ENCODE measurements around the gene DNAJC30. TPM values are rescaled to one million over a fixed set of nuclear protein-coding genes. Genes with fewer than 3 reads are reported as not detected.
A peak's percentile ranks its signal among the peaks of the same experiment; 100 is the strongest.

DNAJC30 gene
- total RNA-seq, 4 donors from 2014 or later, result 1.9 to 26.7 (median 6.8) TPM

GRCh38 chr7:73718438-73718881, 35.2 kb upstream of the DNAJC30 start:
- Histone ChIP-seq H3K9me3 (no peaks in the 10 kb centered on the region), H3K4me3 (peak overlapping the region; percentile 75 to 94 (median 90)), H3K4me1 (peaks cover 21 to 61% (median 47%) of the 10 kb centered on the region in 4 donors), H3K27ac (peak overlapping the region; percentile 68 to 76 (median 76)), H3K27me3 (peaks cover 9% of the 10 kb centered on the region), H3K36me3 (no peaks in the 10 kb centered on the region)
- intact Hi-C loops (cut with DNase I; ENCODE audit: low total_unique reads) (no loop called here), in situ Hi-C loops (cut with MboI; ENCODE audit: low pct_ligation_motif_present in 1 of 4, low pct_unique_long_range_greater_than_20kb in 1 of 4, low sequenced_read_pairs in 3 of 4) (loop anchor here in 1 of 4 donors (10.0 kb wide), 1 partner anchor 104 kb away; no protein-coding TSS in a partner anchor)
- 26% methylated on average over 8 of the region's 9 CpGs; no CpG with 5 or more reads in 1 of the 2 donors for WGBS, 2 donors (ENCODE audit: low coverage in 1 of 2)
- no peak for DNase-seq
- TF ChIP-seq CTCF (IDR thresholded peaks at IDR 0.05), result no peak
- no peak for TF ChIP-seq EP300 (IDR thresholded peaks at IDR 0.05; ENCODE audit: low read depth)
- TF ChIP-seq POLR2A (IDR thresholded peaks at IDR 0.05), result no peak
- TF ChIP-seq POLR2AphosphoS5 (IDR thresholded peaks at IDR 0.05), result no peak

GRCh38 chr7:73717991-73718405, 34.7 kb upstream of the DNAJC30 start:
- peak overlapping the region in 2 of 4 donors; percentile 88 to 92 for H3K4me3 ChIP-seq
- H3K27ac ChIP-seq, result peak overlapping the region in 3 of 4 donors; percentile 28 to 76 (median 36)
- TF ChIP-seq POLR2AphosphoS5 (IDR thresholded peaks at IDR 0.05) (no peak), CTCF (IDR thresholded peaks at IDR 0.05) (no peak), EP300 (IDR thresholded peaks at IDR 0.05; ENCODE audit: low read depth) (no peak), POLR2A (IDR thresholded peaks at IDR 0.05) (no peak)
- in situ Hi-C loops (cut with MboI; ENCODE audit: low pct_ligation_motif_present in 1 of 4, low pct_unique_long_range_greater_than_20kb in 1 of 4, low sequenced_read_pairs in 3 of 4) (loop anchor here in 1 of 4 donors (10.0 kb wide), 1 partner anchor 103 kb away; no protein-coding TSS in a partner anchor), intact Hi-C loops (cut with DNase I; ENCODE audit: low total_unique reads) (no loop called here)
- H3K27me3 ChIP-seq, result peaks cover 9% of the 10 kb centered on the region
- WGBS, 2 donors (ENCODE audit: low coverage in 1 of 2), result 52 to 76% methylated on average over 6 to 10 of the region's 10 CpGs
- peaks cover 21 to 61% (median 47%) of the 10 kb centered on the region in 4 donors for H3K4me1 ChIP-seq
- H3K36me3 ChIP-seq, result no peaks in the 10 kb centered on the region
- DNase-seq, result peak; percentile 56
- H3K9me3 ChIP-seq, result no peaks in the 10 kb centered on the region

- Histone ChIP-seq H3K27ac (peak overlapping the region; percentile 13 to 76 (median 42)), H3K36me3 (no peaks in the 10 kb centered on the region), H3K4me3 (no peak overlapping the region), H3K27me3 (peaks cover 9% of the 10 kb centered on the region), H3K4me1 (peaks cover 21 to 59% (median 47%) of the 10 kb centered on the region in 4 donors), H3K9me3 (no peaks in the 10 kb centered on the region)
- intact Hi-C loops (cut with DNase I; ENCODE audit: low total_unique reads), result no loop called here
- TF ChIP-seq POLR2AphosphoS5 (IDR thresholded peaks at IDR 0.05), result no peak
- no peak for TF ChIP-seq POLR2A (IDR thresholded peaks at IDR 0.05)
- TF ChIP-seq EP300 (IDR thresholded peaks at IDR 0.05; ENCODE audit: low read depth), result no peak
- TF ChIP-seq CTCF (IDR thresholded peaks at IDR 0.05), result no peak
- no peak for DNase-seq
- 75 to 82% methylated on average over 2 to 13 of the region's 13 CpGs for WGBS, 2 donors (ENCODE audit: low coverage in 1 of 2)
- in situ Hi-C loops (cut with MboI; ENCODE audit: low pct_ligation_motif_present in 1 of 4, low pct_unique_long_range_greater_than_20kb in 1 of 4, low sequenced_read_pairs in 3 of 4), result loop anchor here in 1 of 4 donors (10.0 kb wide), 1 partner anchor 102 kb away; no protein-coding TSS in a partner anchor
Observed at GRCh38 chr7:73717025-73717807, 34.0 kb upstream of the DNAJC30 start.

- 50 to 55% methylated on average over 4 of the region's 4 CpGs for WGBS, 2 donors (ENCODE audit: low coverage in 1 of 2)
- Histone ChIP-seq H3K27ac (peak overlapping the region in 3 of 4 donors; percentile 36 to 76 (median 49)), H3K36me3 (no peaks in the 10 kb centered on the region), H3K27me3 (peaks cover 9% of the 10 kb centered on the region), H3K4me1 (peaks cover 21 to 53% (median 46%) of the 10 kb centered on the region in 4 donors), H3K4me3 (no peak overlapping the region), H3K9me3 (no peaks in the 10 kb centered on the region)
- no peak for DNase-seq
- intact Hi-C loops (cut with DNase I; ENCODE audit: low total_unique reads) (no loop called here), in situ Hi-C loops (cut with MboI; ENCODE audit: low pct_ligation_motif_present in 1 of 4, low pct_unique_long_range_greater_than_20kb in 1 of 4, low sequenced_read_pairs in 3 of 4) (loop anchor here in 1 of 4 donors (10.0 kb wide), 1 partner anchor 102 kb away; no protein-coding TSS in a partner anchor)
- no peak for TF ChIP-seq CTCF (IDR thresholded peaks at IDR 0.05)
- no peak for TF ChIP-seq POLR2AphosphoS5 (IDR thresholded peaks at IDR 0.05)
- TF ChIP-seq EP300 (IDR thresholded peaks at IDR 0.05; ENCODE audit: low read depth), result no peak
- no peak for TF ChIP-seq POLR2A (IDR thresholded peaks at IDR 0.05)
Observed at GRCh38 chr7:73716318-73716890, 33.2 kb upstream of the DNAJC30 start.

Data from transverse colon (tissue), 4 donors.